HG03439 (cell line): ENCODE results near the gene GMEB2.
A peak's percentile ranks its signal among the peaks of the same experiment; 100 is the strongest.
"Not testable (repeated sequence)": the region's sequence is repeated elsewhere in the genome, so short reads cannot be mapped to it uniquely, and the experiment has no call there.

Source experiments
- ATAC-seq: cut with Tn5 transposase; IDR thresholded peaks from one replicate; pipeline ENCODE4 v1.9.1; 2021; ENCODE audit warnings: mild to moderate bottlenecking, moderate library complexity; ENCODE audit not compliant: unreplicated experiment

GMEB2 gene, protein sequence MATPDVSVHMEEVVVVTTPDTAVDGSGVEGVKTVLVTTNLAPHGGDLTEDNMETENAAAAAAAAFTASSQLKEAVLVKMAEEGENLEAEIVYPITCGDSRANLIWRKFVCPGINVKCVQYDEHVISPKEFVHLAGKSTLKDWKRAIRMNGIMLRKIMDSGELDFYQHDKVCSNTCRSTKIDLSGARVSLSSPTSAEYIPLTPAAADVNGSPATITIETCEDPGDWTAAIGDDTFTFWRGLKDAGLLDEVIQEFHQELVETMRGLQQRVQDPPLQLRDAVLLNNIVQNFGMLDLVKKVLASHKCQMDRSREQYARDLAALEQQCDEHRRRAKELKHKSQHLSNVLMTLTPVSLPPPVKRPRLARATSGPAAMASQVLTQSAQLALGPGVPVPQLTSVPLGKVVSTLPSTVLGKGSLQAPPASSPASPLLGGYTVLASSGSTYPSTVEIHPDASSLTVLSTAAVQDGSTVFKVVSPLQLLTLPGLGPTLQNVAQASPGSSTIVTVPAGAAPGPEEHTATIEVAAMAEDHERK

DNA sequence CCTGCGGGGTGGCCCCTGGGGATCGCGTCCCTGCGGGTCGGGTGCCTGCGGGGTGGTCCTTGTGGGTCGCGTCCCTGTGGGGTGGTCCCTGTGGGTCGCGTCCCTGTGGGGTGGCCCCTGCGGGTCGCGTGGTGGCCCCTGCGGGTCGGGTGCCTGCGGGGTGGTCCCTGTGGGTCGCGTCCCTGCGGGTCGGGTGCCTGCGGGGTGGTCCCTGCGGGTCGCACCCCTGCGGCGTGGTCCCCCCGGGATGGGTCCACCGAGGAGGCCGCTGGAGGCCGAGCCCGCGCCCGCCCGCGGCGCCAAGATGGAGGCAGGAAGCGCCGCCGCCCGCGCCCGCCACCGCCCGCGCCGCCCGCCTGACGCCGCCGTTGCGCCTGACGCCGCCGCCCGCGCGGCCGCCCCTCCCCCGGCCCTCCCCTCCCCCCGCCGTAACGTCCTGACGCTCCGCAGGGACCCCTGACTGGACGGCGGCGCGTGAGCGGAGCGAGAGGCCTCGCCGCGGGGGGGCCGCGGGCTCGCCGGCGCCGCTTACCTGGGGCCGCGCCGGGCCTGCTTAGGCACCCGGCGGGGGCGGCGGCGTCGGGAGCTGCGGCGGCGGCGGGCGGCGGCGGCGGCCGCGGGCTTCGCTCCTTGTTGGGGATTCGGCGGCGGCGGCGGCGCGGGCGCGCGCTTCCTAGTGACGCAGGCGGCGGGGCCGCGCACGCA, at the start of gene GMEB2:
TSS of gene GMEB2 (minus strand) at position 678 of the 705 bp plus-strand sequence. CDS start 7,704 bp downstream, outside the sequence.
- peak; percentile 51 for ATAC-seq

DNA sequence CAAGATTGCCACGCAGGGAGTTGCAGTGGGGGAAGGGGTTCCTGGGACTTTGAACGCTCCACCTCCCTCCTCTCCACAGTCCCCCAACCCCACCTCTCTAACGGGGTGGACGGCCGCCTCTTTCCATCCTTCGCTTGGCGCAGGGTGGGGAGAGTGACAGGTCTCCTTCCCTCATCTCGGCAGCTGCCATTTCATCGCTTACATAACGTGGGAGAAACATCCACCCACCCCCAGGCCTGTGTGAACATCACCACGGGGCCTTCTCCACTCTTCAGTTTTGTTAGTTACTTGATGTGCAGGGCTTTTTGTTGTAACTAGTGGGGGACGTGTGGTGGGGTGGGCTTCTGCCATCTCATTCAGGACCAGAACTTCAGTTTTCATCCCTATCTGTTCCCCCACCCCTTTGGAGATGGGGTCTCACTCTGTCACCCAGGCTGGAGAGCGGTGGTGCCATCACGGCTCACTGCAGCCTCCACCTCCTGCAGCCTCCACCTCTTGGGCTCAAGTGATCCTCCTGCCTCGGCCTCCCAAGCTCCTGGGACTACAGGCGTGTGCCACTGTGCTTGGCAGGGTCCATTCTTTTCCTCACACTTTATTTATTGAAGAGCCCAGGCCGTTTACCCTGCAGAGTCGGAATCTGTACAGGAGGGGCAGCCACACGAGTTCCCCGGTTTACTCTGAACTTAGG, 48.9 kb upstream of the GMEB2 start:
- no peak for ATAC-seq

DNA sequence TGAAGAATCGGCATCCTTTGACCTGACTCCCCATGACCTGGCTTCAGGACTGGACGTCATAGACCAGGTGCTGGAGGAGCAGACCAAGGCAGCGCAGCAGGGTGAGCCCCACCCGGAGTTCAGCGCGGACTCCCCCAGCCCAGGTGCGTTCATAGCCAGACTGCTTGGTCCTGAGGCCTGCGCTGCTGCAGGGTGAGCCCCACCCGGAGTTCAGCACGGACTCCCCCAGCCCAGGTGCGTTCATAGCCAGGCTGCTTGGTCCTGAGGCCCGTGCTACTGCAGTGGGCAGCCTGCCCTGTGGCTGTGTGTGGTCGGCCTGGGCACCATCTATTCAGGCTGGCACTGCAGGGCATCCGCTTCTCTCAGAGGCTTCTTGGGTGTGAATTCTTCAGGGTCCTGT, 47.0 kb upstream of the GMEB2 start:
- ATAC-seq, result no peak

DNA sequence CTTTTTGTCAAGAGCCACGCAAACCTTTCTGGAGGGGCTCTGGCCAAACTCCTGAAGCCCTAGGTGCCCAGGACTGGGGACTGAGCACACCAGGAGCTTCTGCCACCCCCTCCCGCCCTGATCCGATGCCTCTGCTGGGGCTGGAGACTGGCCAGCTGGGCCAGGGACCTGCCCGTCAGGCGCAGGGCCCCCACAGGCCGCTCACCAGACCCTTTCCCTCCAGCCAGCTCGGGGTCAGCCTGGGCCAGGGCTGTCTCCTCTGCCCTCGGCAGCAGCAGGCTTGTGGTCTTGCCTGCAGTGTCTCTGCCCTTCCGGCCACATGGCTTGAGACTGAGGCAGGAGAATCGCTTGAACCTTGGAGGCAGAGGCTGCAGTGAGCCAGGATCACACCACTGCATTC, 45.8 kb upstream of the GMEB2 start:
- ATAC-seq, result no peak

DNA sequence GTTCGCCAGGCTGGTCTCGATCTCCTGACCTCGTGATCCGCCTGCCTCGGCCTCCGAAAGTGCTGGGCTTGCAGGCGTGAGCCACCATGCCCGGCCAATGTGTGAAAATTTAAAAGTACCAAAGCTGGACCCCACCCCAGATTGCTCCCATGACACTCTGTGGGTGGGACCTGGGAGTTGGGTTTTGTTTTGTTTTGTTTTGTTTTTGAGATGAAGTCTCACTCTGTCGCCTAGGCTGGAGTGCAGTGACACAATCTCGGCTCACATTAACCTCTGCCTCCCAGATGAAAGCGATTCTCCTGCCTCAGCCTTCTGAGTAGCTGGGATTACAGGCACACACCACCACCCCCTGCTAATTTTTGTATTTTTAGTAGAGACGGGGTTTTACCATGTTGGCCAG, 44.8 kb upstream of the GMEB2 start:
- not testable (repeated sequence) for ATAC-seq

DNA sequence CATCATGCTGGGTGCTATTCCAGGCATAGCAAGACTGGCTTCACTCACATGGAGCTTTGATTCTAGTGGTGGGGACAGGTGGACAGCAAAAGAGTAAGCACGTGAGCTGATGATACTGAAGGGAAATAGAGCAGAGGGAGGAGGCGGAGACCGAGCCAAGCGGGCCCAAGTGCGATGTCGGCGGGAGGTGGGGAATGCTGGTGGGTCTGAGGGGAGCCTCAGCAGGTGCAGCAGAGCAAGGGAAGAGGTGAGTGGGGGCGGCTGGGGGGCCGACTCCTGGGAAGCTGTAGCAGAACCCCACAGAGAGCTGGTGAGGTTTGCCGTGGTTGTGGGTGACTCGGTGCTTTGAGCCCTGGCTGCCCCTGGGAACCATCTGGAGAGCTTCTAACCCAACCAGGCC, 41.5 kb upstream of the GMEB2 start:
- no peak for ATAC-seq

DNA sequence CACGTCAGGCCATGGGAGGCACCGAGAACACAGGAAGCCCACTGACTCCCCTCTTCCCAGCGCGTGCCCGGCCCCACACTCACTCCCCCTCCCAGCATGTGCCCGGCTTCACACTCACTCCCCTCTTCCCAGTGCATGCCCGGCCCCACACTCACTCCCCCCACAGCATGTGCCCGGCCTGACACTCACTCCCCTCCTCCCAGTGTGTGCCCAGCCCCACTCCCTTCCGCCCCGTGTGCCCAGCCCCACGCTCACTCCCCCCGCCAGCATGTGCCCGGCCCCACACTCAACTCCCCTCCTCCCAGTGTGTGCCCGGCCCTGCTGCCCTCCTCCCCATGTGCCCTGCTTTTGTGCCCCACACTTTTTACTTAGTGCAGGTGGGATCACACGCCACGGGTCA, 41.0 kb upstream of the GMEB2 start:
- no peak for ATAC-seq

DNA sequence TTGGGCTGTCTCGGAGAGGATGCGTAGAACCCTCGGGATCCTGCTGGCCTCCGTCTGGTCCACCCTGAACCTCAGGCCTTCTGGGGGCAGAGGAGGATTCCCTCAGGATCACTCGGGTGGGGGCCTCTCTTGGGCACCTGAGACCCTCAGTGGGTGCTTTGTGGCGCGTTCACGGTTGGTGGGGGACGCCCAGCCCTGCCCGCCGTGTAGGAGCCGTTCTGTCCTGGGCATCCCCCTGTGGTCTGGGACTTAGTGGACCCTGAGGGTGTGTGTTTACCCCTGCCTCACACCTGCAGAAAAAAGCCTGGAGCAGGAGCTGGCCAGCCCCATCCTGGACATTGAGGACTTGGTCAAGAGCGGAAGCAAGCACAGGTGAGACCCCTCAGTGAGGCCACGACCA, 38.8 kb upstream of the GMEB2 start:
- no peak for ATAC-seq

DNA sequence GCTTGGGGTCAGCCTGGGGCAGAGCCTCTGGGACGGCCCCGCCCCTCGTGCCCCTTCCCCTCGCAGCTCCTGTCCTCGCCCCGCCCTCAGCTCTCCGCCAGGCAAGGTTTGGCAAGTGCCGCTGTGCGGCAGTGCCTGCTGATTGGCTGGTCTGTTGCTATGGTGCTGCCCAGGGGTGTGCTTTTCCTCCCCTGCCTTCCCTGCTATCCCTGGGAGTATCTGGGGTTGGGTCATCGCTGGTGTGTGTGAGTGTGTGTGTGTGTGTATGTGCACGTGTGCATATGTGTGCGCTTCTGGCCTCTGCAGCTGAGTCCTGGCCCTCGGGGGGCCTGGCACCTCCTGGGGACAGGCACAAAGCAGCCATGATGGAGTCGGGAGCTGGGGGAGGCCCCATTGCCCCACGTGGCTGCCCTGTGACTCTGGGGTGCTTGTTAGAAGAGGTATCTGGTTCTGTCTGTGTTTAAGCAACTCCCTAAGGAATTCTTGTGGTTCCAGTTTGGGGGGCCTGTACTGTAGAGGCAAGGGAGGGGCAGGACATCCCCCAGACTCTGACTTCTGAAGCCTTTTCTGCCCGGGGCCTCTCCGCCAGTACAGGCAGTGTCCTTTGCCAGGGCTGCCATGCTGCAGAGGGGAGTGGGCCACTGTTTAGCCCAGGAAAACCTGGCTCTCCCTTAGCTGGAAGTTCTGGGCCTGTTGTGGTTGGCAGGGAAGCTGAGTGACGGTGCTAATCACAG, 38.1 kb upstream of the GMEB2 start:
- no peak for ATAC-seq

DNA sequence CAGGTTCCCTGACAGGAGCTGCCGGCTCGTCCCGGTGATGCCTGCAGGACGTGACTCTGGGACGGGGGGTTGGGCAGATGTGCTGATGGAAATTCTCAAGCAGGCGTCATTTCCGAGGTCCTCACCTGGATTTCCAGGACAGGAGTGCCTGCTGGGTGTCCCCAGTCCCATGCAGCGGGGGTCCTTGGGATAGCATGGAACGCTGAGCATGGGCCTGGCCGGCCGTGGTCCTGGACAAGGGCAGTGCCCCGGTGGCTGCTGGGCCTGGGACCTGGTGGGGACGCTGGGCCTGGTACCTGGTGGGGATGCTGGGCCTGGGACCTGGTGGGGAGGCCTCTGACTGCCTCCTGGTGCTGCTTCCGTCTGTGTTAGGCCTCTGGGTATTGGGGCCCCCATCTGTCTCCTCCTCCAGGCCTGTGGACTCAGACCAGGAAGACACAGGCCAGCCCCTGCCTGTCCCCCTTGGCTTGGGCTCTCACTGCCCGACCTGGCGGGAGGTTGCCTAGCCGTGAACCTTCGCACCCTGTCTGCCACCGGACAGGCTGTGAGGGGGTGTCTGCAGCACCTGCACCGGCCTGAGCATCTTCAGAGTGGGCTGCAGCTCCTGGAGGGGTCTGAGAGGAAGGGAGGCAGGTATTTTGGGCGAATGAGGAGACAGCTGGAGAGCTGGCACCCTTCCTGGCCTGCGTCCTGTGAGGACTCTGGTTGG, 37.4 kb upstream of the GMEB2 start:
- ATAC-seq, result no peak

DNA sequence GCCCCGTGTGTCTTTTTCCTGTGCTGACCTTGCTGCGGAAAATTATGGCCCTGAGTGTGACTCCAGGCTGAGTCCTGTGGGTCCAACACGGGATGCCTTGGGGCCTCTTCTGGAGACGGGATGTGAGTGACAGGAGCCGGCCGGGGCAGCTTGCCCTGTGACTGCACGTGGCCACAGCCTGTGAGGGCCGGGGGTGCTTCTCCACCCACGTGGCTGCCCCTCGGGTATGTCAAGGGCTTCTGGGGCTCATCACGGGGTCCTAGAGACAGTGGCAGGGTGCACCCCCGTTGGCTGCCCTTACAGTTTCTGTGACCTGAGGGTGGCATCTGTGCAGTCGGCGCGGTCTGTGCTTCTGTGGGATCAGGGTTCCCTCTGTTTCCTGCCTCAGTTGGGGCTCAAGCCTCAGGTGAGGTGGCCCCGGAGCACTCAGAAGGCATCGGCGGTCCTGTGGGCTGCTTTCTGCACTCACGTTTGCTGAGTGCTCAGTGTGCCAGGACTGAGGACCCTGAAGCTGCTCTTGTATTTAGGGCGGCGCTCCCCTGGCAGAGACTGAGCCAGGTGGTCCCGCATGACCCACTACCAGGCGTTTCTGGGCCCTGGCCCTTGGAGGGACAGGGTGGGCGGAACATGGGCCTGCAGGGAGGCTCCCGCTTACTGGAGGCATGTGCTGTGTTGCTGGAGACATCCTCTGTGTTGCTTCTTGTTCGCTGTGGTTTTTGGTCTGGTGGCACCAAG, 36.6 kb upstream of the GMEB2 start:
- no peak for ATAC-seq

DNA sequence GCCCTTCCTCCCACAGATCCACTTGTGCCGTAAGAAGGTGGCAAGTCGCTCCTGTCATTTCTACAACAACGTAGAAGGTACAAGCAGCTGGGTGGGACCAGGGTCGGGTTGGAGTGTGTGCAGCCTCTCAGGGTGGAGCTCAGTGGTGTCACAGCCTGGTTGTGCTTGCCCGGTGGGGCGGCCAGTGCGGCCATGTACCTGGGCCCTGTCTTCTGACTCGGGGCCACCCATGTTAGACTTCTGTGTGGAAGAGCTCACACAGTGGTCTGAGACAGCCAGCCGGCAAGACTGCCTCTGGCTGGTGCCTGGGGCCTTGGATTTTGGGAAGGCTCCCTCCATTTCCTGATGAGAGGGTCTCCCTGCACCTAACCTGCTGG, 35.9 kb upstream of the GMEB2 start:
- no peak for ATAC-seq

DNA sequence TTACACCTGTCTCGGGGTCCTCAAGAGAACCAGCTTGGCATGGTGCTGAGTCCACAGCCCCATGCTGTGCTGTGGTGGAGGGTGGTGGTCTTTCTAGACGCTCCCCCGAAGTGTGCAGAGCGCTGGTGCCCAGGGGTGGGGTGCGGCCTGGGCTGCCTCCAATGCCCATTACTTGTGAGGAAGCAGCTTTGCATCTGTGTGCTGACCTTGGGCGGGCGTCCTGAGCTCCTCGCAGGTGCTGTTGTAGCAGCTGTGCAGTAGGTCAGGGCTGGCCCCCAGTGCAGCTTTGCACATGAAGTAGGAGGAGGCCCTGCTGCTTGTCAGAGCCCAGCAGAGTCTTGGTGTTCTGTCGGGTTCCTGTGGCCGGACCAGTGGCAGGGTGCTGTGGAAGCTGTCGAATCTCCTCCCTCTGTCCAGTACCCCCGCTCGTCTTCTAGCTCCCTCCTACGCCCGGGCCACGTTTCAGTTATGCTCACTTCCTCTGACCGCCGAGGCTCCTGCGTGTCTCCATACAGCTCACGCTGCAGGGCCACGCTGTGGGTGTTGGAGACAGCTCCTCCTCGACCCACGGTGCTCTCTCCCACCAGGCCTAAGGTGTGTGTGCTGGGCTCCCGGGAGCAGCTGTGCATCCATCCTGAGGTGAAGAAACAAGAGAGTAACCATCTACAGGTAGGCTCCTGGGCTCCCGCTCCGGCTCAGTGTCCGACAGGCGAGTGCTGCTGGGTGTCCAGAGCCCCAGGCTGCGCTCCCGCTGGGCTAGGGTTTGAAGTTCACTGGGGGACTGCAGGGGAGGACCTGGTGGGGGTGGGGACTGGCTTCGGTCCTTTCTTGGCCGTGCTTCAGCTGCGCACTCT, 35.3 kb upstream of the GMEB2 start:
- ATAC-seq, result no peak

DNA sequence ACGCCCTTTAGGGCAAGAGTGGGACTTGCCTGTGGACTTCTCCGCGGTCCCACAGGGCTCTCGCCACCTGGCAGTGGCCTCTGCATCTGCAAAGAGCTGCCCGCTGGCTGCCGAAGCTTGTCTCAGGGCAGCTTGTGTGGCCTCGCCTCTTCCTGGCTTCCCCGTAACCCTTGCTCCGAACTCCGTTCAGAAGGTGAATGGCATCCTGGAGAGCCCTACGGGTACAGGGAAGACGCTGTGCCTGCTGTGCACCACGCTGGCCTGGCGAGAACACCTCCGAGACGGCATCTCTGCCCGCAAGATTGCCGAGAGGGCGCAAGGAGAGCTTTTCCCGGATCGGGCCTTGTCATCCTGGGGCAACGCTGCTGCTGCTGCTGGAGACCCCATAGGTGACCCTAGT, 34.2 kb upstream of the GMEB2 start:
- ATAC-seq, result no peak

DNA sequence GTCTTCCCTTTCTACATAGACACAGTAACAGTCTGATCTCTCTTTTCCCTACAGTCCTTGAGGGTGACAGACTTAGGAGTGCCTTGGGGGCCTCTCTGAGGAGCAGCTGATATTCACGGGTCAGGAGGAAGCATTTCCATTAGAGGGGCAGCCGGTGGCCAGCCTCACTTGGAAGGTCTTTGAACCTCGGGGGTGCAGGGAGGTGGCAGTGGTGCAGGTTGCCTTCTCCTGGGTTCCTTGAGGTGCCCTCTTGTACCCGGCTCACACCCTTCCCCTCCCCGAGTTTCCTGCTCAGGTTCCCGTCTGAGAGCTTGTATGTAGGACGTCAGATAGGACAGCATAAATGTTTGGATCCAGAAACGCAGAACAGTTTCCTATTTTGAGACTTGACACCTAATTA, 33.7 kb upstream of the GMEB2 start:
- no peak for ATAC-seq

DNA sequence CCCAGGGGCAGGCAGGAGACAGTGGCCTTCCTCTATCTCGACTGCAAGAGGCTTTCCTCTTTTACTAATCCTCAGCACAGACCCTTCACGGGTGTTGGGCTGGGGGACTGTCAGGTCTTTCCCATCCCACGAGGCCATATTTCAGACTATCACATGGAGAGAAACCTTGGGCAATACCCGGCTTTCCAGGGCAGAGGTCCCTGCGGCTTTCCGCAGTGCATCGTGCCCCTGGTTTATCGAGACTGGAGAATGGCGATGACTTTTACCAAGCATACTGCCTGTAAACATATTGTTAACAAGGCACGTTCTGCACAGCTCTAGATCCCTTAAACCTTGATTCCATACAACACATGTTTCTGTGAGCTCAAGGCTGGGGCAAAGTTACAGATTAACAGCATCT, 33.3 kb upstream of the GMEB2 start:
- ATAC-seq, result not testable (repeated sequence)

DNA sequence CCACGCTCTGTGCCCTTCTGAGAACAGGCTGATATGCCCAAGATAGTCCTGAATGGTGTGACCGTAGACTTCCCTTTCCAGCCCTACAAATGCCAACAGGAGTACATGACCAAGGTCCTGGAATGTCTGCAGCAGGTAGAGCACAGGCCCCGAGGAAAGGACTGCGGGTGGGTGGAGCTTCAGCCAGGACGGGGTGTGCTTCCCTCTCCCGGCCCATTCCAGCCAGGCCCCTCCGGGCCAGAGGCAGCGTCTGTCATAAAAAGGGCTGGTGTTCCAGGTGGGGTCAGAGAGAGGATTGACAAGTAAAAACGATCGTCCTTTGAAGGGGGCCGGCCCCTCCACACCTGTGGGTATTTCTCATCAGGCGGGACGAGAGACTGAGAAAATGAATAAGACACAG, 32.5 kb upstream of the GMEB2 start:
- ATAC-seq, result no peak

DNA sequence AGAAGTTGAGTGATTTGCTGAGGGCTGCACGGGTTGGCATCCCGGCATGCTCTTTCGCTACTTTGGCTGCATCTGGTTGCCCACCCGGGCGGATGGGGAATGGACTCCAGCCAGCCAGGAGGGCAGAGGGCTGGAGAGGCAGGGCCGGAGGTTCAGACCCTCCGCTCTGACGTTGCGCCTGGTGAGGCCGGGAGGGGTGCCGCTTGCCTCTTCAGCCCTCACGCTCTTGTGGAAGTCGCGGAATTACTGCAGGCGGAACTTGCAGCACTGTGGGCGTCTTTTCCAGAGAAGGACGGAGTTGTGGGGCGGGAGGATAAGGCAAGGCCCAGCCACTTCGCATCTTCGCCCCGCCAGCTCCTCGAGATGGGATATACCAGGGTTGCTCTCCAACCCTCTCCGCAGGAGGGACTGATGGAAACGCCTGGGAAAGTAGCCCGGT, 31.9 kb upstream of the GMEB2 start:
- ATAC-seq, result no peak
